GM19043 (cell line): ENCODE results near the gene ZBTB46.
"Not testable (repeated sequence)": the region's sequence is repeated elsewhere in the genome, so short reads cannot be mapped to it uniquely, and the experiment has no call there.

ENCODE experiments used
- ATAC-seq: cut with Tn5 transposase; IDR thresholded peaks from one replicate; pipeline ENCODE4 v1.9.1; 2021; ENCODE audit warnings: low read depth; ENCODE audit not compliant: unreplicated experiment

The ZBTB46 gene

DNA sequence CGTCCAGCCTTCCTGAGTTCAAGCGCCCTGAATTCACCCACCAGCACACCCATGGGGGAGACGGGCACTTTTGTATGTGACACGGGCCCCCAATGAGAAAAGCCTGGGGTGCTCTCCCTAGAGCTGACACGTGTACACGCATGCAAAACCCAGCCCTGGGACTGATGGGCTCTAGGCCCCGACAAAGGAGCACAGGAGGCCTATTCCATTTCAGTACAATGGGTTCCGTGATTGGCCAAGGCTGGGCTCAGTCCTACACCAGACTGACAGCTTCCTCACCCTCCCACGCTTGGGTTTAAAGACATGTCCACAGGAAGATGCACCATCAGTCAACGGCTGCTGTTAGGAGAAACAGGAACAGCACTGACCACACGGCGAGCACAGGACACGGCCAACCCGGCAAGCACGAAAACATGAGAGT lies 8.8 kb downstream of the ZBTB46 start:
- ATAC-seq: no peak

DNA sequence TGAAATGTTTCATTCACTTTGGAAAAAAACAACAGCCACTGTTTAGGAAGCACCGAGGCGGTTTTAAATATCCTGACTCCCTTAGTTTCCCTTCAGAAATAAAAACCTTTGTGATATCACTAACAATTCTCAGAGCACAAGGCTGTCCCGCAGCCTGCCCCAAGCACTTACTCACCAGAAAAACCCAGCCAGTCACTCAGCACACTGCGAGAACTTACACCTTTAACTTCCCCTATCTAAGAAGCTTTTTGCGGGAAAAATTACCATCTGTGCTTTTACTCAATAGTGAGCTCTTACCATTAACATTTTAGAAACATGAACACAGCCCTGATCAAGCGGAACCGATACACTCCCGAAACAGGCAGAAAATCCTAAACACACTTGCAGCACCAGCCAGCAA lies 9.3 kb downstream of the ZBTB46 start:
- no peak for ATAC-seq

DNA sequence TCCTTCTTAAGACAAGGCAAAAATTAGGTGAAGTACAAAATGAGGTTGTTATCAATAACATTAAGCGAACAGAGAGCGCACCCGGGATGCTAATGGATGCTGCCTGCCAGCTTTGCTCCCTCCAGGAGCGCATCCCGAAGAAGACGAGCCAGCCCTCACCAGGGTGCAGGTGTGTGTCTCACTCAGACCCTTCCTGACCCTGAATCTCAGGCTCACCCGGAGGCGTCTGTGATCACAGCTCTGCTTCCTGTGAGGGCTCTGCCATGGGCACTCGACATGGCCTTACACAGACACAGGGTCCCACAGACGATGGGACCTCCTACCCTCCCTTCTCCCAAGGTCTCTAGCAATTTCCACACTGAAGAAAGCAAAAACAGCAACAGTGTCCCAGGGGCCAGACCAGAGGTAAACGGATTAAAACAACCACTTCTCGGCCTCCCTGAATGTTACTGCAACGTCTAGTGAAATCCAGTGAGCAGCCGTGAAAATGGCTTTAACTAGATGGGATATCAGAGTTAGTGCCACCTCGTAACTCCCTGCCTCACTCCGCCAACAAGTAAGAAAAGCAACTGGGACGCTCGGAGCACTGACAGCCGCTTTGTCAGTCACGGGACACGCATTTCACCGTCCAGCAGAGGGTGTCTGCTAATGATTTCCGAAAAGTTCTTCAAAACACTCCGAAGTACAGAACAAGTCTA lies 11.7 kb downstream of the ZBTB46 start:
- ATAC-seq: no peak

DNA sequence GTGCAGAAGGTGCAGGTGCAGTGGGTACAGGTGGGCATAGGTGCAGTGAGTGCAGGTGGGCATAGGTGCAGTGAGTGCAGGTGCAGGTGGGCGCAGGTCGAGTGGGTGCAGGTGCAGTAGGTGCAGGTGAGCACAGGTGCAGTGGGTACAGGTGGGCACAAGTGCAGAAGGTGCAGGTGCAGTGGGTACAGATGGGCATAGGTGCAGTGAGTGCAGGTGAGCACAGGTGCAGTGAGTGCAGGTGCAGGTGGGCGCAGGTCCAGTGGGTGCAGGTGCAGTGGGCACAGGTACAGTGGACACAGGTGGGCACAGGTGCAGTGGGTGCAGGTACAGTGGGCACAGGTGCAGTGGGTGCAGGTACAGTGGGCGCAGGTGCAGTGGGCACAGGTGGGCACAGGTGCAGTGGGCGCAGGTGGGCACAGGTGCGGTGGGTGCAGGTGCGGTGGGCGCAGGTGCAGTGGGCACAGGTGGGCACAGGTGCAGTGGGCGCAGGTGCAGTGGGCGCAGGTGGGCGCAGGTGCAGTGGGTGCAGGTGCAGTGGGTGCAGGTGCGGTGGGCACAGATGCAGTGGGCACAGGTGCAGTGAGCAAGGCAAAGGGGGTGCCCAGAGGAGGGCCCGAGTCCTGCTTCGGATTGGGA lies 15.3 kb downstream of the ZBTB46 start:
- no peak for ATAC-seq

DNA sequence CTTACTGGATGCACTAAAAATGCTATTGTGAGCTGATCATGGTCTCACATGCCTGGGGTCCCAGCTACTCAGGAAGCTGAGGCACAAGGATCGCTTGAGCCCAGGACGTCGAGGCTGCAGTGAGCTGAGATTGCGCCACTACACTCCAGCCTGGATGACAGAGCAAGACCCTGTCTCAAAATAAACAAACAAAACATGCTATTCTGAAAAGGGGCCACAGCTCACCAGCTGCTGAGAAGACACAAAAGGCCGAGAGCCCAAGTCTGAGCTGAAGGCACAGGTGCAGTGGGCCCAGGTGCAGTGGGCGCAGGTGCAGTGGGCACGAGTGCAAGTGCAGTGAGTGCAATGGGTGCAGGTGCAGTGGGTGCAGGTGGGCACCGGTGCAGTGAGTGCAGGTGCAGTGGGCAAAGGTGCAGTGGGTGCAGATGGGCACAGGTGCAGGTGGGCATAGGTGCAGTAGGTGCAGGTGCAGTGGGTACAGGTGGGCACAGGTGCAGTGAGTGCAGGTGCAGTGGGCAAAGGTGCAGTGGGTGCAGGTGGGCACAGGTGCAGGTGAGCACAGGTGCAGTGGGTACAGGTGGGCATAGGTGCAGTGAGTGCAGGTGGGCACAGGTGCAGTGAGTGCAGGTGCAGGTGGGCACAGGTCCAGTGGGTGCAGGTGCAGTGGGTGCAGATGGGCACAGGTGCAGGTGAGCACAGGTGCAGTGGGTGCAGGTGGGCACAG lies 16.0 kb downstream of the ZBTB46 start:
- ATAC-seq: no peak

DNA sequence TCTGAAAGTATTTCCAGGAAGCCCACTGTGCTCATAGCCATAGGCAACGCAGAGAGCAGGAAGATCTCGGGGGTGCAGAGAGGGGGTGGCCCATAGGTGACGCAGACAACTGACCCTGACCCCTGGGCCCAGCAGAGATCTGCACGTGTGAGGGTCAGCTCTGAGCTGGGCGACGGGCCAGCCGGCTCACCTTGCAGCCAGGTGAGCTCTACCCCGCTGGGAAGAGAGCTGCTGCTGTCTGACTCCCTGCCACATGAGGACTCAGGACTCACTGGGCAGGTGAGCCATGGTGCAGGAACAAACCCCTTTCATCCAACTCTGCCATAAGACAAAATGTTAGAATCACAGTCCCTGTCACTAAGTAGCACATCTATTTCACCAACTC lies 19.6 kb downstream of the ZBTB46 start:
- no peak for ATAC-seq

DNA sequence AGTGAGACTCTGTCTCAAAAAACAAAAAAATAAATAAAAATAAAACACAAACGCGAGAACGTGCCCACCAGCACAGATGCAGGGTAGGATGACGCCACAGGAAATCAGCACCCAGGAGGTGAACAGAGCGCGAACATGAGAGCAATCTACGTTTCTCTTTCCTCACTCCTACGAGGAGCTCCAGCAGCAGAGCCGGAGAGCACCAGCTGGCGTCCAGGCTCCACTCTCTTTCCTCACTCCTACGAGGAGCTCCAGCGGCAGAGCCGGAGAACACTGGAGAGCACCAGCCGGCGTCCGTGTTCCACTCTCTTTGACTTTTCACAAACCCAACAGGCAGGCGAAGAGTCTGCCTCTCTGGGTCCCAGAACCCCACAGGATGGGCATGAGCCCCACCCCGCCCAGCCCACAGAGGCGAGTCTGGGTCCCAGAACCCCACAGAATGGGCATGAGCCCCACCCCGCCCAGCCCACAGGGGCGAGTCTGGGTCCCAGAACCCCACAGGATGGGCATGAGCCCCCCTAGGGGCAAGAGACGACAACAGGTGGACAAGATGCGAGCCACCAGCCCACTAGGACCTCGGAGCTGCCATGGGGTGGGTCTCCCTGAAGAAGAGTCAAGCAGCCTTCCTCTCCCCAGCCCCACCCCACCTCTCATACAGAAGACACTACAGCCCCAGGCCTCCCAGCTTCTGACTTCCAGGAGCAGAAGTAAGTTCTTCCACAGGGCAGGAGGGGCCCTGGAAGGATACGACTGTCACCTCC lies 20.2 kb downstream of the ZBTB46 start:
- ATAC-seq: no peak

DNA sequence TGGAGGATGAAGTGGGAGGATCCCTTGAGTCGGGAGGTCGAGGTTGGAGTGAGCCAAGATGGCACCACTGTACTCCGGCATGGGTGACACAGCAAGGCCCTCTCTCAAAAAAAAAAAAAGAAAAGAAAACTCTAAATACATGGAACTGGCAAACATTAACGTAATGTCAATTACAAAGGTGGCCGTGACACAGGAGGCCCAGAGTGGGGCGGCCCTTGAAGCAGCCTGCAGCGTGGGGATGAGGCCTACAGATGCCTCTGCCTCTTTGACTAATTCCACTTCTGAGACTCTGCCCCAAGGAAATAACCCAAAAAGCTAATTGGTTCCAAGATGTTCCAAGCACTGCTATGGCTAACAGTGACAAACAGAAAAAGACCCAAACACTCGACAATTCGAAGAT lies 21.2 kb downstream of the ZBTB46 start:
- ATAC-seq: no peak

DNA sequence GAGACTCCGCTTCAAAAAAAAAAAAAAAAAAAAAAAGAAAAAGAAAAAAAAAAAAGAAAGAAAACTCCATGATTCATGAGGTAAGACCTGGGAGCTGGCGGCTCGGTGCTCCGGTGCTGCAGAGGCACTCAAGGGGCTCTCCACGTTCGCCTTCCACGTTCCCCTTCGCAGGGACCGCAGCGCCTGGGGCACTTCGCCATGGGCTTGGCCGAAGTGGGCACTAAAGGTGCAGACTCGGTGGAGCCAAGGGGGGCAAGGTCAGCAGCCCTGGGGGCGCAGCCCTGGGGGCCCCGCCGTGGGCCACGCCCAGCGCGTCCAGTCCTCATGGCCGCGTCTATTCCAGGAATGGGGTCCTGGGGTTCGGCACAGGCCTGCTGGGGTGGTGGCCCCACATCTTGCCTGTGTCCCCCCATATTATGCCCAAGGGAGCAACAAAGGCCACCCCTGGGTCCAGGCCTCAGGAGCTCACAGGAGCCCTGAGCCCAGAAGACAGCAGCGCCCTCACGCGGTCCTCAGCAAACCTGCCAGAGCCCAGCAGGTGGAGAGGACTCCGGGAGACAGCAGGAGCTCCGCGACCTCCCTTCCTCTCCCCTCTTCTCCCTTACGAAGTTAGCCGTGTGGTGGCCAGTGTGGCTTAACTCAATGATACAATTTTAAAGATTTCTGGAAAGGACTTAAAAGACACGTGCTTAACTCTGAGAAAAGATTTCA lies 21.9 kb downstream of the ZBTB46 start:
- ATAC-seq: no peak

DNA sequence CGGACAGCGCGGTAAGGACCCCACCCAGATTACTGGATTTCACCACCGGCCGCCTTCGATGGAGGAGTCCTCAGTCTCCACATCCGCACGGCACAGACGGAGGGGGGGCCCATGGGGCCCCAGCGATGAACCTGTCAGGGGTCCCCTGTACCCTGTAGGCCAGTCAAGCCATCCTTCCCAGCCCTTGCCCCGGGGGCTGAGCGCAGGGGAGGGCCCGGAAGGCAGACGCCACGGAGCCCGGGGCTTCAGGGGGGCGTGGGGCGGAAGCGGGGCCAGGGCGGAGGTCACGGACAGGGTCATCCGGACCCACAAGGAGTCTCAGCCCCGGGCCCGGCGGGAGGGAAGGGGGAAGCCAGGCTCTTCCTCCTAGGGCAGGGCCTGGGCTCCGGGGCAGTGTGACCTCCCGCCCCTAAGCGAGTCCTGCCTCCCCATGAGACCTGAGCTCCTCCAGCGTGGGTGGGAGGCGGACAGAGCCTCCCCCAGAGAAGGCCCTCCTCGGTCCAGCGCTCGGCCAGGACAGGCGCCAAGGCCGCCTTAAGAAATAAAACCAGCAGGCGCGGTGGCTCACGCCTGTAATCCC lies 22.8 kb downstream of the ZBTB46 start:
- no peak for ATAC-seq

DNA sequence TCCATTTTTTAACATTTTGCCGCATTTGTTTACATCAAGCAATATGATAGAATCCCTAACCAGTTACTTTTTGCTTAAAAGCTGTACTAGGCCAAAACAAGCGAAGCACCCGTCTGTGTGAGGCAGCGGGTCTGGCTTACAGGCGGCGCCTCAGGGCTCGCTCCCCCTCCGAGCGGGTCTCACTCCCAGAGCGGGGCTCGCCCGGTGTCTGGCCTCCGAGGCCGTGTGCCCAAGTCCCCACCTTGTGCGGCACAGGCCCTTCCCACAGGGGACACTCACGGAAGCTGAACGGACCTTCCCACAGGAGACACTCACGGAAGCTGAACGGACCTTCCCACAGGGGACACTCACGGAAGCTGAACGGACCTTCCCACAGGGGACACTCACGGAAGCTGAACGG lies 23.4 kb downstream of the ZBTB46 start:
- ATAC-seq: no peak

DNA sequence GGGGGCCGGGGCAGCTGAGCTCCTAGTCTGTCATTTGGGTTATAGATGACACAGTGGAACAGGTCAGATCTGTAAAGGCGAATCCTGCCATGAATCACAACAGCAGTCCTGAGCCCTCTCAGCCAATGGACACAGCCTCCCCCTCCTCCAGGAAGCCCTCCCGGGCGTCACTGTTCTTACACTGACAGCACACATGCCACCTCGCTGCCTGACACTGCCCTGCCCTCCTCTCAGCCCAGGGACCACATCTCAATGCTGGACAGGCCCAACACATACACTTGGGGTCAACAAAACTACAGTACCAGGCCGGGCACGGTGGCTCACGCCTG lies 26.8 kb downstream of the ZBTB46 start:
- ATAC-seq: no peak

DNA sequence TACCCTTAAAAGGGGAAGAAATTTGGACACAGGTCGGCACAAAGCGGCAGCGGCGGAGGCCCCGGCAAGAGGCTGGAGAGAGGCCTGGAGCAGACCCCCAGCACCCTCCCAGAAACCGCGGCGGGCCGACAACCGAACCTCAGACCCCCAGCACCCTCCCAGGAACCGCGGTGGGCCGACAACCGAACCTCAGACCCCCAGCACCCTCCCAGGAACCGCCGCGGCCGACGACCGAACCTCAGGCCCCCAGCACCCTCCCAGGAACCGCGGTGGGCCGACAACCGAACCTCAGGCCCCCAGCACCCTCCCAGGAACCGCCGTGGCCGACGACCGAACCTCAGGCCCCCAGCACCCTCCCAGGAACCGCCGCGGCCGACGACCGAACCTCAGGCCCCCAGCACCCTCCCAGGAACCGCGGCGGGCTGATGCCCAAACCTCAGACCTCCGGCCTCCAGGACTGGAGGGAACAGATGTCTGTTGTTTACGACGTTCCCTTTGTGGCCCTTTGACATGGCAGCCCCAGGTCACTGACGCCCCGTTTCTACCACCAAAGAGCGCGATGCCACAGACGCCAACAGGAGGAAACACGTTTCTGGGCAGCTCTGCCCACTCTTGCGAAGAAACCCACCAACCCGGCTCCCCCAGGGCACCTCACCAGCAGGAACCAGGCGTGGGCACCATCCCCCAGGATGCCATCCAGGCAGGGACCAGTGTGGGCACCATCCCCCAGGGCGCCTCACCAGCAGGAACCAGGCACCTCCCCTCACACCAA lies 28.4 kb downstream of the ZBTB46 start:
- no peak for ATAC-seq

DNA sequence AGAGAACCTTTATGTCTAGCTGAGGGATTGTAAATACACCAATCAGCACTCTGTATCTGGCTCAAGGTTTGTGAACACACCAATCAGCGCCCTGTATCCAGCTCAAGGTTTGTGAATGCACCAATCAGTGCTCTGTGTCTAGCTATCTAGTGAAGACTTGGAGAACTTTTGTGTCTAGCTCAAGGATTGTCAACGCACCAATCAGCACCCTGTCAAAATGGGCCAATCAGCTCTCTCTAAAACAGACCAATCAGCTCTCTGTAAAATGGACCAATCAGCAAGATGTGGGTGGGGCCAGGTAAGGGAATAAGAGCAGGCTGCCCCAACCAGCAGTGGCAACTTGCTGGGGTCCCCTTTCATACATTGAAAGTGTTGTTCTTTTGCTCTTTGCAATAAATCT lies 29.9 kb downstream of the ZBTB46 start:
- not testable (repeated sequence) for ATAC-seq

DNA sequence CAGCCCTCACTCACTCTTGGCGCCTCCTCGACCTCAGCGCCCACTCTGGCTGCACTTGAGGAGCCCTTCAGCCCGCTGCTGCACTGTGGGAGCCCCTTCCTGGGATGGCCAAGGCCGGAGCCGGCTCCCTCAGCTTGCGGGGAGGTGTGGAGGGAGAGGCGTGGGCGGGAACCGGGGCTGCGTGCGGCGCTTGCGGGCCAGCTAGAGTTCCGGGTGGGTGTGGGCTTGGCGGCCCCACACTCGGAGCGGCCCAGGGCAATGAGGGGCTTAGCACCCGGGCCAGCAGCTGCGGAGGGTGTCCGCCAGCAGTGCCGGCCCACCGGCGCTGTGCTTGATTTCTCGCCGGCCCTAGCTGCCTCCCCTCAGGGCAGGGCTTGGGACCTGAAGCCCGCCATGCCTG lies 30.7 kb downstream of the ZBTB46 start:
- ATAC-seq: not testable (repeated sequence)

DNA sequence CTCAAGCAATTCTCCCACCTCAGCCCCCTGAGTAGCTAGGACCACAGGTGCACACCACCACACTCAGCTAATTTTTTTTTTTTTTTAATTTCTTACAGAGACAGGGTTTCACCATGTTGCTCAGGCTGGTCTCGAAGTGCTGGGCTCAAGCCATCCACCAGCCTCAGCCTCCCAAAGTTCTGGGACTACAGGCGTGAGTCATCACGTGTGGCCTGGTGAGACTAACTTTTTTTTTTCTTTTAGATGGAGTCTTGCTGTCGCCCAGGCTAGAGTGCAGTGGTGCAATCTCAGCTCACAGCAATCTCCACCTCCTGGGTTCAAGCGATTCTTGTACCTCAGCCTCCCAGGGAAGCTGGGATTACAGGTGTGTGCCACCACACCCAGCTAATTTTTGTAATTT lies 31.9 kb downstream of the ZBTB46 start:
- ATAC-seq: not testable (repeated sequence)

DNA sequence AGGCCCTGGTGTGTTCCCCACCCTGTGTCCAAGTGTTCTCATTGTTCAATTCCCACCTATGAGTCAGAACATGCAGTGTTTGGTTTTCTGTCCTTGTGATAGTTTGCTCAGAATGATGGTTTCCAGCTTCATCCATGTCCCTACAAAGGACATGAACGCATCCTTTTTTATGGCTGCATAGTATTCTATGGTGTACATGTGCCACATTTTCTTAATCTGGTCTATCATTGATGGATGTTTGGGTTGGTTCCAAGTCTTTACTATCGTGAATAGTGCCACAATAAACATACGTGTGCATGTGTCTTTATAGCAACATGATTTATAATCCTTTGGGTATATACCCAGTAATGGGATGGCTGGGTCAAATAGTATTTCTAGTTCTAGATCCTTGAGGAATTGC lies 33.9 kb downstream of the ZBTB46 start:
- ATAC-seq: not testable (repeated sequence)

DNA sequence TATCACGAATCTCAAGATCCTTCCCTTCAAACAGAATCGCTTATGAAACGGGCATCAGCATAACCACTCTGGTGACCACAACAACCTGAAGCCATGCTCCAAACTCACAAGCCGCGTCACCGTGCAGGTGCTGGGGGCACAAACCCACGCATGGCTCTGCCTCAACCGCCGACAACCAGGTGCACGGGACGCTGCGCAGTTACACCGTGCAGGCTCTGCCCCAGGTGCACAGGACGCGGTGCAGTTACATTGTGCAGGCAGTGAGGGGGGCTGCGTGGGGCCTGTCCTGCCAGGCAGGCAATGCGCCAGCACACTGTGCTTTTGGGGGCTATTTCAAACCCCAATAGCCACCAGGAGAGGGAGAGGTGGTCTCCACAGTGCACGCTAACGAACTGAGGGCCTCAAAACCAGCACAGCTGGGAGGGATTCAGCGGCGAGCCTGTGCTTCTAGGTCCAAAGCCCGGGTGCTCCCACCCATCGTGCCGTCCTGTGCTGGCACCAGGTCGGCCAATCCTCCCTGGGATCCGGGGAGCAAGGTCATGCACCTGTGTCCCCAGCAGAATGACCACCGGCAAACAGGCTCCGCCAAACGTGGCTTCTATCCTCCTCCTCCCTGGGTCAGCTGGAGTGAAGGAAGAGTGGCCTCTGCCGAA lies 35.8 kb downstream of the ZBTB46 start:
- no peak for ATAC-seq

DNA sequence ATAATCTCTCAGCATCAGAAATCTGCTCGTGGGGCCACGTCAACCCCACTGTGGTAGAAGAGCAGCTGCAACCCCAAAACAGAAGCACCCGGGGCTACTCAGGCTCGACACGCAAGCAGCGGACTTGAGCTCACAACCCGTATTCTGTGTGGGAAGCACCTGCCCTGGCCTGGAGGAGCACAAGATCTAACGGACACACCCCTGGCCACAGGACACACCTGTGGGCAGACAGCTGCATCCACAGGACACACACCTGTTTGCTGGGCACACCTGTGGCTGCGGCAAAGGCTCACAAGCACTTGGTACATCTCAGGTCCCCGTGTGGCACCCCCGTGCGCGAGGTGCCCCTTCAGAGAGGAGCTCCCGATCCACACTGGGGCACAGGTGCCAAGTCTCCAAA lies 36.5 kb downstream of the ZBTB46 start:
- ATAC-seq: no peak
